Testis (tissue), 2 donors: Measurements from ENCODE around the gene UBA6.

ENCODE experiments used
- CTCF ChIP-seq, 3 experiments: fragments of 450-650 bp in 2 of 3; fragments of 200-600 bp in 1 of 3; sonication (generic) in 1 of 3; IDR thresholded peaks; one replicate each; pipeline ENCODE4 v1.5.1; 2016 to 2019; ENCODE audit warnings: antibody characterized with exemption in 3 of 3, mild to moderate bottlenecking in 2 of 3, moderate library complexity in 1 of 3
- POLR2A ChIP-seq: fragments of 450-650 bp; IDR thresholded peaks from one replicate; pipeline ENCODE4 v1.6.1; 2017; ENCODE audit warnings: antibody characterized with exemption, mild to moderate bottlenecking, moderate library complexity

- TF ChIP-seq CTCF (IDR thresholded peaks at IDR 0.05) (no peak), POLR2A (no peak)
These were observed 49.4 kb downstream of the UBA6 start for GRCh38 chr4:67651536-67651935.
